ENCODE measurements around the gene HTRA3.

HTRA3 gene

DNA sequence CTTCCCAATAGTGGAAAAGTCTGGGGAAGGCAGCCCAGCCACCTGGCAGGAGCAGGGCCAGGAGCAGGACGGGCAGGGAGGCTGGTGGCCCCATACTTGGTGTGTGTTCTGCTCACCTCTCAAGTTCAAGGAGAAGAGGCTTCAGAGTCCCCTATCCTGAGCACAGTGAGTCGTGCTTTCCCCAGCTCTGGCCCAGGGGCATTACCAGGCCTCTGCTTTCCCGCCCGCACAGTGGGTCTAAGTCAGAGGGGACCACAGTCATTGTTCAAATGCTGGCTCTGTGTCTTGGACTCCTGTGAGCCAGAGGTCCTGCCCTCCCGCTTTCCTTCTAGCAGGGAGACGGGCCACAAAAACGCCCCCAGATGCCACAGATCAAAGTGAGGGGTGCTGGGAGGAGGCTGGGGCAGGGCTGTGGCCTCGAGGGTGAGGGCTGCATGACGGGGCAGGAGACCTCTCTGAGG is 27.6 kb downstream of the HTRA3 start:
- DNase-seq: no peak

DNA sequence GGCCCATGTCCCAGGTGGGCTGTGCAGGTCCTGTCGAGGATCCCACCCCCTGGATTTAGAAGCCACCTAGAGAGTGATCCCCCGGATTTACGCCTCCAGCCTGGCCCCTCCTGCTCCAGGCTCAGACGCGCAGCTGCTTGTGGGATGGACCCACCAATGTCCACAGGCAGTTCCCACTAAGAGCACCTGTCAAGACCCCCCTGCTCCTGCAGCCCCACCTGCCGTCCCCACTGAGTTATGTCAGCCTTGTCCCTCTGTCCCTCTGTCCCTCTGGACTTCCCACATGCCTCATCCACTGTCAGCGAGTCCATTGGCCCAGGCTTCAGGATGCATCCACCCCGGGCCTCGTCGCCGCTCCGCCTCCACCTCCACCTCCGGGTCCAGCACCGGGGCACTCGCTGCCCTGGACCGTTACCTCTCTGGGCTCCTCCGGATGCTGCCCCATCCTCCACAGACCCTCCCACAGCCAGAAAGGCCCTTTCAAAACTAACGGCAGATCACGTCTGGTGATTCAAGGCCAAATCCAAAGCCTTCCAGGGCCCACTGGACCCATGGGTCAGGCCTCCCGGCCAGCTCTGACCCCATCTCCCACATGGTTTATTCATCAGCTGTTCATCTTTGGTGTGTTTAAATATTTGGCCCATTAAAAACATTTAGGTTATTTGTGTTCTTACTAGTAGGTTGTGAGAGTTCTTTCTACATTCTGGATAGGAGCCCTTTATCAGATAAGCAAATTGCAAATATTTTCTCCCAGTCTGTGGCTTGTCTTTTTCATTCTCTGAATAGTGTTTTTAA is 28.3 kb downstream of the HTRA3 start:
- DNase-seq: no peak

GRCh38 chr4:8300832-8301231 is 31.3 kb downstream of the HTRA3 start:
- DNase-seq: no peak

- DNase-seq: no peak
These were observed 32.5 kb downstream of the HTRA3 start for GRCh38 chr4:8301851-8302730.

DNA sequence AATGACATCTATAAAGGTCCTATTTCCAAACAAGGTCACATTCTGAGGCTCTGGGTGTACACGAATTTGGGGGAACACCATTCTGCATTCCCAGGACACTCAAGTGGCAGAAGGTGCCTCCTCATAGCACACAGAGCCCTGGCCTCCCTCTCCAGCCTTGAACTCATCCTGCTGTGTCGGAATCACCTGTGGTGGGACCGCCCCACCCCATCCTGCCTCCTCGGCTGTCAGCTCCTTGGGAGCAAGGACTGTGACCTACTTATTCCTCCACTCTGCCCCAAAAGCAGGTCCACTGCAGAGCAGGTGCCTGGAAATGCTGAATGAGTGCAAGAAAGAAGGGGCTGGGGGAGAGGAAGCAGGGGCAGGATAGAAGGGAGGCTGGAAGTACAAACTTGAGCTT is 33.5 kb downstream of the HTRA3 start:
- no peak for DNase-seq

GRCh38 chr4:8303485-8304281 is 34.1 kb downstream of the HTRA3 start:
- no peak for DNase-seq

- DNase-seq: no peak
These were observed 35.5 kb downstream of the HTRA3 start for GRCh38 chr4:8304827-8305695.

DNA sequence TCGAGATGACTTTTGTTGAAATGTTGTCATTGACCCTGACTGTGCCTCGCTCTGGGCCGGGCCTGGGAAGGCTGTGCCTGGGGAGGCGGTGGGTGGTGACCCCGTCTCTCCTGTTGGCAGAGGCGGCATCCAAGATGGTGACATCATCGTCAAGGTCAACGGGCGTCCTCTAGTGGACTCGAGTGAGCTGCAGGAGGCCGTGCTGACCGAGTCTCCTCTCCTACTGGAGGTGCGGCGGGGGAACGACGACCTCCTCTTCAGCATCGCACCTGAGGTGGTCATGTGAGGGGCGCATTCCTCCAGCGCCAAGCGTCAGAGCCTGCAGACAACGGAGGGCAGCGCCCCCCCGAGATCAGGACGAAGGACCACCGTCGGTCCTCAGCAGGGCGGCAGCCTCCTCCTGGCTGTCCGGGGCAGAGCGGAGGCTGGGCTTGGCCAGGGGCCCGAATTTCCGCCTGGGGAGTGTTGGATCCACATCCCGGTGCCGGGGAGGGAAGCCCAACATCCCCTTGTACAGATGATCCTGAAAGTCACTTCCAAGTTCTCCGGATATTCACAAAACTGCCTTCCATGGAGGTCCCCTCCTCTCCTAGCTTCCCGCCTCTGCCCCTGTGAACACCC is 36.4 kb downstream of the HTRA3 start:
- no peak for DNase-seq

GRCh38 chr4:8306511-8307021 is 37.0 kb downstream of the HTRA3 start:
- DNase-seq: no peak

- DNase-seq: no peak
These were observed 37.6 kb downstream of the HTRA3 start for GRCh38 chr4:8307121-8307520.

- no peak for DNase-seq
These were observed 38.2 kb downstream of the HTRA3 start for GRCh38 chr4:8307714-8308113.

- no peak for DNase-seq
These were observed 38.6 kb downstream of the HTRA3 start for GRCh38 chr4:8308144-8308543.

DNA sequence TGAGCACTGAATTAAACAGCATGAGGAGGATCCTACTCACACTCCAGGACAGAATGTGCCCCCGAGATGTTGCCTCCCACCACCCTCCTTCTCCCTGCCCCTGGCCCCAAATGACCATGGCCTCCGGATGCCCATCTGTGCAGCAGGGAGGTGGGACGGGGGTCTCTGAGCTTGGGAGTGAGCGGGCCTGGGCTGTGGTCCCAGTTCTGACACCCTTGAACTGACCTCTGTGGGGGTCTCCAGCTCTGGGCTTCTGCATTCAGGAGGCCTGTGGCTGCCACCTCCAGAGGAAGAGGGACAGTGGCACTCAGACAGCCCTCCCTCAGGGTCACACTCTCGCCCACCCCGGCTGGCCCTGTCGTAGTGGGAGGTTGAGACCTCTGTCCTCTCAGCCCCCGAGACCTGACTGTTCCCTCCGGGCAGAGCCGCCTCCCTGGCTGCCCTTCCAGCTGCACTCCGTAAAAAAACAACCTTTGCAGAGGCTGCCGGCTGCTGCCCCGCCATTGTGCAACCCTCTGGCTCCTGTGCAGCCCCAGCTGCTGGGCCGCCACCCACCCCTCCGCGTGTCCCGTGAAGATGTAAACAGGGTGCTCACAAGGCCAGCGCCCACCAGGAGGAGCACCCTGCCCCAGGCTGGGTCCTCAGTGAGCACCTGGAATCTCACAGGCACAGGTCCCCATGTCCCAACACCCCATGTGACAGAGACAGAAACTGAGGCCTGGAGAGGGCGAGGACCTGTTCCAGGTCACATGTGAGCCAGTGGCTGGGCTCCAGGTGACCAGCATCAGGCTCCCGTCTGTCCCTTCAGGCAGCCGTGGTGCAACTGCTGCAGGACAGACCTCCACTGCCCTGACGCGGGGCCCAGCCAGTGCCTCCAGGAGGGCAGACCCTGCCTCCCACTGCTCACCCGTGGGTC is 39.6 kb downstream of the HTRA3 start:
- no peak for DNase-seq

GRCh38 chr4:8310306-8310705 is 40.8 kb downstream of the HTRA3 start:
- no peak for DNase-seq

GRCh38 chr4:8311101-8312068 is 41.8 kb downstream of the HTRA3 start:
- no peak for DNase-seq

GRCh38 chr4:8312069-8312445 is 42.5 kb downstream of the HTRA3 start:
- DNase-seq: no peak

DNA sequence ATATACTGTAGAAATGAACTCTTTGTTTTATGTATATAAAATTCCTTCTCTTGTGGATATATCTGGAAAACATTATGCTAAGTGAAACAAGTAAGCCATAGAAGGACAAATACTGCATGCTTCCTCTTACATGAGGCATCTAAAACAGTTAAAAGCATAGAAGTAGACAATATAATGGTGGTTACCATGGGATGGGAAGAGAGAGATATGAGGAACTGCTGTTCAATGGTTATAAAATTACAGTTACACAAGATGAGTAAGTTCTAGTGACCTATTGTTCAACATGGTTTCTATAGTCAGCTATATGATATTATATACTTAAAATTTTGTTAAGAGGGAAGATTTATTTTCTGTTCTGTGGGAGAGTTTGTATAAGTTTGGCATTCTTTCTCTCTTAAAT is 43.4 kb downstream of the HTRA3 start:
- no peak for DNase-seq

DNA sequence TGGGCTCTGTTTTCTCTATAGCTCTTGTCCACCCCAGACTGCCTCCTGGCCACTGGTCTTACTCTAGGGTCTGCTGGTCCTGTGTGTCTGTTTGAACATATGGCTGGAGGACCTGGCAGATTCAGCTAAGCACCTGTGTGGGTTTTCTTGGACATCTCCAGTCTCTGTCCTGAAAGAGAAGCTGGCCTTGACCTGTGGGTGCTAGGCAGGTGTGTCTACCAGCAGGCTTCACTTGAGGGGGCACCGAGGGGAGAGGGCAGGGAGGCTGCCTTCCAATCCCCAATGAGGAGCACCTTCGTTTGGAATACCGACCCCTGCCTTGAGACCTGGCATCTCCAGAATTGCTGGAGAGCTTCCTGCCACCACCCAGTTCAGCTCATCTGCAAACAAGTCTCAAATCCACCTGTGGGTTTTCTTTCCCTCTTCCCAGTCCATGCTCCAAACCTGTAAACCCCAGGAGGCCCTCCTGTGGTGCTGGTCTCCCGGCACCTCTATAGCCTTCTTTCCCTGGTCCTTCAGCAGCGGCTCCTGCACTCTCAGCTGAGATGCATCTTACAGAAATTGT is 45.2 kb downstream of the HTRA3 start:
- DNase-seq: no peak
